Measurements from ENCODE around the gene ENOSF1.

Gene ENOSF1

DNA sequence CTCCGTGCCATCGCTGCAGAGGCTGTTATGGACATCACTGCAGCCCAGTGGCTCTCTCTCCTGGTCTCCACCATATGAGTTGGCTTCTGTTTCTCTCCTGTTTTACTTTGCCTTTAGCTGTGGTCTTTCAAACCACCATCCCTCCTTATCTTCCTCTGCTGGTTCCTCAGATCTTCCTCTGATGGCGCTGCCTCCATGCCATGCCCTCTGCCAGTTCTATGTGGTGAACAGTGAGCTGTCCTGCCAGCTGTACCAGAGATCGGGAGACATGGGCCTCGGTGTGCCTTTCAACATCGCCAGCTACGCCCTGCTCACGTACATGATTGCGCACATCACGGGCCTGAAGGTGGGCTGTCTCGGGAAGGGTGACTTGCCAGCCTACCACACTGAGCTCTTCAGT lies 41.9 kb downstream of the ENOSF1 start:
- no peak for DNase-seq

DNA sequence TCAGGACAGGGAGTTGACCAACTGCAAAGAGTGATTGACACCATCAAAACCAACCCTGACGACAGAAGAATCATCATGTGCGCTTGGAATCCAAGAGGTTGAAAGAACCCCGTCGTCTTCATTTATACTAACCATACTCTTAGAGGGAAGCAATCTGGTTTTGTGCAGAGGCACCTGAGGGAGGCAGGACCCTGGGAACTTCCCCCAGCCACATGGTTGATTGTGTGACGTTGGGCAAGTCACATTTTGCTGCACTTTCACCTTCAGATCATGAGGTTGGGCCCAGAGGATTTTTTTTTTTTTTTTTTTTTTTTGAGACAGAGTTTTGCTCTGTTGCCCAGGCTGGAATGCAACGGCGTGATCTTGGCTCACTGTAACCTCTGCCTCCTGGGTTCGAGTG lies 43.4 kb downstream of the ENOSF1 start:
- DNase-seq, result no peak

DNA sequence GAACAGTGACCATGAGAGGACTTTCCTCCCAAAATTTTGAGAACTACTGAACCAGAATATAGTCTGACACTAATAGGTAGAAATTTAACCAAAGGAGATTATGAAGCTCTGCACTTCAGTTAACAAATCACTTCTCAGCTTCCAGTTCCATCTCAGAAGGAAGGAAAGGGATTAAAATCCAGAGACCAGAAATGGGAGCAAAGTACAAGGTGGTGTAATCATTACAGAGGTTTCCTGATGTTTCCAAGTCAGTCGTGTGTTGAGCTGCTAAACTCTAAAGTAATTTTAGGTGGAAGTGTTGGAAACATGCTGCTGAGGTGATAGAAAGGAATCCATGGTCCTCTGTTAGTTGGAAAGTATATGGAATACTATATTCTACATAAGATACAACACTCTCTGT lies 44.2 kb downstream of the ENOSF1 start:
- DNase-seq, result no peak

DNA sequence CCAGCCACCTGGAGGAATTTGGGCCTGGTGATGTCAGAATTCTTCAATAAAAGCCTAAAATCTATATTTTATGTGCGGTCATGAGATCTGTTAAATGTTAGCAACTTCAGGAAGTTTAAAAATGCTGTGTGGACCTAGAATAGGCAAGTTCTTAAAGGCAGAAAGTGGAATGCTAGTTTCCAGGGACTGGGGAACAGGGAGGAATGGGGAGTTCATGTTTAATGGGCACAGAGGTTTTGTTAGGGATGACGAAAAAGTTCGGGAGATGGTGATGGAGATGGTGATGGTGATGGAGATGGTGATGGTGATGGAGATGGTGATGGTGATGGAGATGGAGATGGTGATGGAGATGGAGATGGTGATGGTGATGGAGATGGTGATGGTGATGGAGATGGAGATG lies 45.8 kb downstream of the ENOSF1 start:
- DNase-seq, result no peak

DNA sequence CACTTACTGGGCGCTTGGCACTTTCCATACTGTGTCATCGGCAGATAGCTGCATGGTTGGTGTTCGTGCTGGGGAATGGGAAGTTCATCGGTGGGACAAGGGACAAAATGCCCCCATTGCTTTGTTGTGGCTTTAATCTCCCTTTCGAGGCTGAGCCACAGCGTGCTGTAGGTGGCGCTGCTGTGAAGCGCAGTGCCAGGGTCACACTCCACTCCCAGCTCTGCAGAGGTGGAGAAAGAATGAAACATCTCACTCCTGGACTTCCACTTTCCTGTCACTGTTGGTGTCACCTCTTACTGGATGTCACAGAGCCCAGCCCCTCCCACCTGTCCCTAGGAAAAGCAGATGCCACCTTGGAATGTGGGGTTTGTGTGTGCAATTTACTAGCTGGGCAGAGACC lies 46.3 kb downstream of the ENOSF1 start:
- no peak for DNase-seq

DNA sequence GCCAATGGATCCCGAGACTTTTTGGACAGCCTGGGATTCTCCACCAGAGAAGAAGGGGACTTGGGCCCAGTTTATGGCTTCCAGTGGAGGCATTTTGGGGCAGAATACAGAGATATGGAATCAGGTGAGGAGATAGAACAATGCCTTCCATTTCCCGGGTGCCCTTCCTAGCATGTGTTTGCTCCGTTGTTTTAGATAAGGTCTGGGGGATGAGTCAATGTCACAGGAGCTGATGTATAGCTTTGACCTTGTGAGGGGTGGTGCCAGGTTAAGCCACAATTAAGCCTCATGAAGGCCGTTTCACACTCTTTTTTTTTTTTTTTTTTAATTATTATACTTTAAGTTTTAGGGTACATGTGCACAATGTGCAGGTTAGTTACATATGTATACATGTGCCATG lies 50.2 kb downstream of the ENOSF1 start:
- no peak for DNase-seq

DNA sequence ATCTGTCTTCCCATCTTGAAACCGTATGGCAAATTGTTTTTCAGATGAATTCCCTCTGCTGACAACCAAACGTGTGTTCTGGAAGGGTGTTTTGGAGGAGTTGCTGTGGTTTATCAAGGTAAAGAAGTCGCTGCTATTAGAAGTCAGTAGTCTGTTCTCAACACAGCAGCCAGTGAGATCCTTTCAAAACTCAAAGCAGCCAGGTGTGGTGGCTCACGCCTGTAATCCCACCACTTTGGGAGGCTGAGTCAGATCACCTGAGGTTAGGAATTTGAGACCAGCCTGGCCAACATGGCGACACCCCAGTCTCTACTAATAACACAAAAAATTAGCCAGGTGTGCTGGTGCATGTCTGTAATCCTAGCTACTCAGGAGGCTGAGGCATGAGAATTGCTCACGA lies 52.8 kb downstream of the ENOSF1 start:
- no peak for DNase-seq

DNA sequence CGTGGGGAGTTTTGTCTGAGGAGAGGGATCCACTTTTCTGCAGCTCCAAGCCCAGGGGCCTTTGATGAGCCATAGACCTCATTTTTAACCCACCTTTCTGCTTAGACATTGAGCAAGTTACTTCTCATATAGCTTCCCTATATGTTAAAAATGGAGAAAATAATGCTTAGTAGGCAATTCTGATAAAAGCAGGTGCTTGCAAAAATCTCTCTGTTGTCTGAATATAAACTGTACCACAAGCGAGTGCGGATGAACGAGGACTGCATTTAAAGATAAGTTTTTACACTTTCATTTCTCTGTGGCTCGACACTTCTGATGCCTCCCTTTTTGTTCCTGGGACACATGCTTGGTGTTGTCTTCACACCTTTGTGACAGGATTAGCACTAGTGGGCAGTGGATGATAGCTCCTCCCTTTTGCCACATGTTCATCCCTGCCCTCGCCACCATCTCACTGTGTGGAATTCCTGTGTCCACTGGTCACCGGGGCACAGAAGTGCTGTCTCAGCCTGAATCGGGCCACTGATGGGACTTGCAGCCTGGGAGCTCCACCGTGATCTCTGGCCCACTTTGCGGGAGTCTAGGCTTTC lies 53.4 kb downstream of the ENOSF1 start:
- no peak for DNase-seq

DNA sequence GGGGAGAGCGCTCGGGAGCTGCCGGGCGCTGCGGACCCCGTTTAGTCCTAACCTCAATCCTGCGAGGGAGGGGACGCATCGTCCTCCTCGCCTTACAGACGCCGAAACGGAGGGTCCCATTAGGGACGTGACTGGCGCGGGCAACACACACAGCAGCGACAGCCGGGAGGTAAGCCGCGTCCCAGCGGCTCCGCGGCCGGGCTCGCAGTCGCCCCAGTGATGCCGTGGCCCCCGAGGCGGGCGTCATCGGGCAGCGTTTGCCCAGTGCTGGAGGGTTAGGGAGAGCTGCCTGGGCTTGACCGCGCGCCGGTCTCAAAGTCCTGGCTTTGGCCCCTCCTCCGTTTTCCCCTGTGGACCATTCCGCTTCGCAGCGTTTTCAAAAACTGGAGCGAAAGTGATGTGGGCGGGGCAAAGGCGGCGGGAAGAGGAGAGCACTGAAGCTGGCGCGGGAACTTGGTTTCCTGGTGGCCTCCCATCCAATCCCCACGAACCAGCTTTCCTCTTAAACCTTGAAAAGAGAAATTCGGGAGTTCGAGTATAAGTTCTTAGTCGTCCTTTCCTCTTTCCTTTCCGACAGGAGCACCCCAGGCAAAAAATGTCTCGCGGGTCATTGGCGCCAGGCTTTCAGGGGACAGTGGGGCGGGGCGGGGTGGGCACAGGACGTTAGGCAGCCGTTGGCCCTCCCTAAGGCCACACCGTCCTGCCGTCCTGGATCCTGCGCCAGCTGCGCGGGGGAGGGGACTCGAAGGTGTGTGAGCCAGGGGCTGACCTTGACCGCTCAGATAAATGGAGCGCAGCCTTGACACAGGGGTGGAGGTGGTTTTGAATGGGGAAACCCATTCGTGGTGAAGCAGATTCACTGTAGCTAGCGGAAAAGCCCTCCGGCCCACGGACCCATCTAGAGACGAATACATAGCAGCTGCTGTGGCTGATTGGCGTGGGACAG lies 54.2 kb downstream of the ENOSF1 start:
- peak; percentile 86 for DNase-seq

DNA sequence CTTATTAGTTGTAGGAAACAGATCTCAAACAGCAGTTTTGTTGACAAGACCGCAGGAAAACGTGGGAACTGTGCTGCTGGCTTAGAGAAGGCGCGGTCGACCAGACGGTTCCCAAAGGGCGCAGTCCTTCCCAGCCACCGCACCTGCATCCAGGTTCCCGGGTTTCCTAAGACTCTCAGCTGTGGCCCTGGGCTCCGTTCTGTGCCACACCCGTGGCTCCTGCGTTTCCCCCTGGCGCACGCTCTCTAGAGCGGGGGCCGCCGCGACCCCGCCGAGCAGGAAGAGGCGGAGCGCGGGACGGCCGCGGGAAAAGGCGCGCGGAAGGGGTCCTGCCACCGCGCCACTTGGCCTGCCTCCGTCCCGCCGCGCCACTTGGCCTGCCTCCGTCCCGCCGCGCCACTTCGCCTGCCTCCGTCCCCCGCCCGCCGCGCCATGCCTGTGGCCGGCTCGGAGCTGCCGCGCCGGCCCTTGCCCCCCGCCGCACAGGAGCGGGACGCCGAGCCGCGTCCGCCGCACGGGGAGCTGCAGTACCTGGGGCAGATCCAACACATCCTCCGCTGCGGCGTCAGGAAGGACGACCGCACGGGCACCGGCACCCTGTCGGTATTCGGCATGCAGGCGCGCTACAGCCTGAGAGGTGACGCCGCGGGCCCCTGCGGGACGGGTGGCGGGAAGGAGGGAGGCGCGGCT lies 55.0 kb downstream of the ENOSF1 start, which contains the start of gene TYMS:
TSS of gene TYMS (plus strand) at position 343 of the 690 bp plus-strand sequence. CDS start at position 433, 90 bp downstream.
- peak; percentile 75 for DNase-seq

DNA sequence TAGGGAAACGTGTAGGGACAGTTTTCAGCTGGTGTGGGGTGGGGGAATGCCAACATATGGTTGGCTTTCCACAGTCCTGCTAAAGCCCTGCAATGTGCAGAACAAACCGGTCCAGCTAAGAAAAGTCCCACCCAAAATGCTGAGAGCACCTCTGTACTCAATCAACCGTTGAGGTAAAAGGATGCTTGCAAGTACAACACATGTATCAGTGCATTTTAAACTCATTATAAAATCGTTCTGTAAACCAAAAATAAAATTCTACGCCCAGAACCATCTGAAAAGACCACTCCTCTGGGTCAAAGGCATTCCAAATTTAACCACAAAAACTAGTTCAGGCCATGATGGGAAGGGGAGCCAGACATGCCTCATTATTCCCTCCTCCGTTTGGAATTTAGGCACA lies 57.0 kb downstream of the ENOSF1 start:
- no peak for DNase-seq

DNA sequence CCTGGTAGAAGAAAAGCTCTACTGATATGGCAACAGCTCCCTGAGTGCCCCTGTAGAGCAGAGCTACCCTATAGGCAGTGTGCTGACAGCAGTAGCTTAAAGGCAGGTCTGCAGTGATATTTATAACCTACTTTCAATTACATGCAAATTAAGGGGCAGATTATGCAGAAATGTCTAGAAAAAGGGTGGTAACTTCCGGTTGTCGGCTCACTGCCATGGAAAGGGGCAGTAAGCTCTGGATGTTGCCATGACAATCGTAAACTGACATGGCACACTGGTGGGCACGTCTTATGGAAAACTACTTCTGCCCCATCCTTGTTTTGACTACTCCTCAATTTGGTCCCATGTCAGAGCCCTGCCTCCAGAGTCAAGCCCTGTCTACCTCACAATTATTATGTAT lies 57.8 kb downstream of the ENOSF1 start:
- no peak for DNase-seq

DNA sequence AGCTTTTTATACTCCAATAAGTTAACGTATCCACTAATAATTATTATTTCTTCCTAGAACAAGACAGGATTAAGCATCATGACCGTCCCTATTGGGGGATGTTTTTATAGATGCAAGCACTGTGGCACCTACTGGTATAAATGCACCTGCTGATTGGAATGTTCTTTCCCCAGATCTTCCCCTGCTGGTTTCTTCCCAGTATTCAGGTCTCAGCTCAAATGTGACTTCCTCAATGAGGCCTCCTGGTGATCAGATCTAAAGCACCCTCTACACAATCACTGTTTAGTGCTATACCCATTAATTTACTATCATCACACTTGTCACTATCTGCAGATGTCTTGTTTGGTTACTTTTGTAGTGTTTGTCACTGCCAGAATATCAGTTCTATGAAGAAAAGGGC lies 58.9 kb downstream of the ENOSF1 start:
- no peak for DNase-seq

DNA sequence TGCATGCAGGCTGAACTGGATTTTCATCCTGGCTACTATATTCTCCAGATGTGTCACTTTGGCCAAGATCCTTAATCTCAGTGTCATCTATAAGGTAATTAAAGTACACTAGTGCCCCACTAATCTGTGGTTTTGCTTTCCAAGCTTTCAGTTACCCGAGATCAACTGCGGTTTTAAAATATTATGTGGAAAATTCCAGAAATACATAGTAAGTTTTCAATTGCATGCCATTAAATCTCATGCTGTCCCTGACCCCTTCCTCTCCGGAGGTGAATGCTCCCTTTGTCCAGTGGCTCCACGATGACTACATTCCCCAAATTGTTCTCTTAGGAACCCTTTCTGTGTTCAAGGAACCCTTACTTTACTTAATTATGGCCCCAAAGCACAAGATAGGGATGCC lies 60.3 kb downstream of the ENOSF1 start:
- no peak for DNase-seq

DNA sequence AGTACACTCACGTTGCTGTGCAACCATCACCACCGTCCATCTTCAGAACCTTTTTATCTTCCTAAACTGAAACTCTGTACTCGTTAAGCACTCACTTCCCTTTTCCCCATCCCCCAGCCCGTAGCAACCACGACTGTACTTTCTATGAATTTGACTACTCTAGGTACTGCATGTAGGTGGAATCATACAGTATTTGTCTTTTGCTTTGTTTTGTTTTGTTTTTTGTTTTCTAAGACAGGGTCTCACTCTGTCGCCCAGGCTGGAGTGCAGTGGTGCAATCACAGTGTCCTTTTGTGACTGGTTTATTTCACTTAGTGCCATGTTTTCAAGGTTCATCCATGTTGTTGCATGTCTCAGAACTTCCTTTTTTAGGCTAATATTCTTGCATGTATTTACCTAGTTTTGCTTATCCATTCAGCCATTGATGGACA lies 62.0 kb downstream of the ENOSF1 start:
- no peak for DNase-seq

DNA sequence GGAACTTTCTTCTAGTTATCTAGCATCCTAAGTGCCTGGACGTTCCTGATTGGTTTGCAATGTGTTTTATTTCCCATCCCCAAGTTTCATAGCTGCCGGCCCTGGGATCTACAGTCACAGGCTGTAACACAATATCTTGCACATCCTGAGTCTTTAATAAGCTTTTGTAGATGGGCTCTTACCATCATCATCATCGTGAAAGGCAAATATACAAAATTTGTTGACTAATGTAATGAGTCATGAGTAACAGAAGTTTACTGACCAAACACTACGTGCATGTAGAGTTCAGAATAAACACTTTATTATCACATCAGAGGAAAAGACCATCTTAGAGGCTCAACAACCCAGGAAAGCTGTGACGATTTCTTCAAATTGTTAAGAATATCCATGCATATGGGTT lies 63.1 kb downstream of the ENOSF1 start:
- DNase-seq, result no peak

DNA sequence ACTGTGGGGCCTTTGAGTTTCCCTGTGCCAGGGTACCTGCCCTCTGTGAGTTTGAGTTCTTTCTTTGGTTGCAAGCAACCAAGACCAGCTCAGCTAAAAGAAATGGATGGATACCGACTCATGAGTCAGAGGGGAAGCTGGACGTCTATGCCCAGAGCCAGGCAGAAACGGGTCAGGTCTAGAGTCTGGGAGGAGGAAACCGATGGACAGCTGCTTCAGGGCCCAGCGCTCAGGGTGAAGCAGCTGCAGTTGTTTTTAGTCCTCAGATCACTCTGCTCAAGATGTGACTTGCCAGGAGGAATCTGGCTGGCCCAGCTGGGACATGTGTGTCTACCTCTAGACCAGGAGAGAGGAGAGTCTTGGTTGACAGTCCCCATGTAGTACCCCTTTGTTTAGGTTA lies 65.1 kb downstream of the ENOSF1 start:
- DNase-seq, result no peak

DNA sequence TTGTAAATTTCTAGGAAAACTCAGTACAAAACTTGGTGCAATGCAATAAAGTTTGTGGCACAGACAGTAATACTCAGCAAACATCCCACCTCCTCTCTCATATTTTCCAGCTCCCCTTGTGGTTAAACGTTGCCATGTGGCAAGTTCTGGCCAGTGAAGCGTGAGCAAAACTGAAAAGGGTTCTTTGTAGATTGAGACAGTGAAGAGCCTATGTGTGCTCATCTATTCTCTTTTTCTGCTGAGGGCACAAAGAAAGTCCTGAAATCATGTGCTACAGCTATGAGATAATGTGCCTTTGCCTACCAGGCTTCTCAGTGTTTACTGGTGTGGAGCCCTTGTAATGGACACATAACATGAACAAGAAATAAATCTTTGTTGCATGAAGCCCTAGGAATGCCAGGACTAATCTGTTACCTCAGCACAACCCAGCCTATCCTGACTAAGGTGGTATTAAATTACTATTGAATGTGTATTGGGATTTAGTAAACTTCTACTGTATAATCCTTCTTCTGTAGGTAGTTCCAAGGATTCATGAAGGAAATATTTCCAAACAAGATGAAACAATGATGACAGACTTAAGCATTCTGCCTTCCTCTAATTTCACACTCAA lies 67.9 kb downstream of the ENOSF1 start:
- no peak for DNase-seq

DNA sequence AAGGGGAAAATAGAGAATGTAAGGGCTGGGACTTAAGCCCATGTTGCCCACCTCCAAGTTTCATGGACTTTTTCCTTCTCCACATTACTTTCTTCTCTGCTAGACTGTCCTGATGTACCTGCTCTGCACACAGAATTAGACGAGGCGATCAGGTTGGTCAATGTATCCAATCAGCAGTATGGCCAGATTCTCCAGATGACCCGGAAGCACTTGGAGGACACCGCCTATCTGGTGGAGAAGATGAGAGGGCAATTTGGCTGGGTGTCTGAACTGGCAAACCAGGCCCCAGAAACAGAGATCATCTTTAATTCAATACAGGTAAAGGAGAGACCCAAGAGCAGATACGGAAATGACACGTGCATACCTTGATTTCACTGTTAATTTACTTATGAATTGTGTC lies 71.2 kb downstream of the ENOSF1 start:
- no peak for DNase-seq

DNA sequence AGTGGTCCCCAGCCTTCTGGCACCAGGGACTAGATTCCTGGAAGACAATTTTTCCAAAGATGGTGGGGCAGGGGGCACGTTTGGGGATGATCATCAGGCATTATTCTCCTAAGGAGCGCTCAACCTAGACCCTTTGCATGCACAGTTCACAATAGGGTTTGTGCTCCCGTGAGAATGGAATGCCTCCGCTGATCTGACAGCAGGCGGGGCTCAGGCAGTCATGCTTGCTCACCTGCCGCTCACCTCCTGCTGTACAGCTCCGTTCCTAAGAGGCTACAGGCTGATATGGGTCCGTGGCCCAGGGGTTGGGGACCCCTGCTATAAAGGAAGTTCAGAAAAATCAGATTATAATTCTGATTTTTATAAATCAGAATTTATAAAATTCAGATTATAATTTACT lies 77.3 kb downstream of the ENOSF1 start:
- DNase-seq, result no peak

DNA sequence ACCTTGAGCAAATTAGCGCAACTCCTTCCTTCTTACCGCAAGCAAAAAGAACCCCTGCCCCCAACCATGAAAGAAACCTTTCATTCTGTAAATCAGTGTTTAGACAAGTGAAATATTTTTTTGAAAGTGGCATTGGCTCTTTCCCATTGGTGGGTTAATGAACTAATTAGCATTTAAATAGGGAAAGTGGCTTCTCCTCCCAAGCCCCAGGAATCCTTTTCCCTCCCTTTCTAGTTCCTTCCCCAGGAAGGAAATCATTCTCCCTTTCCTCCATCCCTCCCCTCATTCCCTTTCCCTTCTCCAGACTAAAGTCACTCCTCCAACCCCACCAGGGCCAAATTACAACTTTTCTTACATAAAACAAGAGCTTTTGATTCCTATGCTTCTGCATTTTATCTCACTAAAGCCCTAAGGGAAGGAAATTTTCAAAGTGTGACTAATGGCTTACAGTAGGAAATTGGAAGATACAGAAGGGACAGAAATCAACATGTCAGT lies 77.8 kb downstream of the ENOSF1 start:
- DNase-seq, result no peak

DNA sequence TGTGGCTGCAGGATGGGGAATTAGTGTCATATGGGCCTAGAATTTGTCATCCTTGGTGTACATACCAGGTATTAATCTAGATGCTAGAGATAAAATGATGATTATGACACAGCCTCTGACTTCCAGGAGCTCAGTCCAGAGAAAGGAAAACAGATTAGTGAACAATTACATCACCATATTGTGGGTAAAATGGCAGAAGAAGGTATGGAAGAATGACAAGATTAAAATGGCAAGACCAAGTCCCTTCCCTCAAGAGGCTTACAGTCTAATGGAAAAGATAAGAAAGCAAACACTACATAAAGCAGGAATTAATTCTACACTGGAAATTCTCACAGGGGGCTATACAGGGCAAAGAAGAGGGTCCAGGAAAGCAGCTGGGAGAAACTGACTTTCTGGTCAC lies 80.9 kb downstream of the ENOSF1 start:
- no peak for DNase-seq
